HL-60 (cell line): Measurements from ENCODE around the gene PRDM11.

Experiments
- SPI1 ChIP-seq: IDR thresholded peaks from 2 replicates; pipeline ENCODE4 v1.6.1; 2012; ENCODE audit warnings: low read depth, mild to moderate bottlenecking, borderline replicate concordance
- TF ChIP-seq, protein P1 (sequence below): IDR thresholded peaks from one replicate; pipeline ENCODE4 v1.5.1; 2011; ENCODE audit warnings: low read length, control low read depth, inconsistent platforms; ENCODE audit not compliant: insufficient read depth
- TF ChIP-seq, protein P2 (sequence below): IDR thresholded peaks from 2 replicates; pipeline ENCODE4 v1.6.1; 2012; ENCODE audit warnings: low read depth; ENCODE audit not compliant: insufficient replicate concordance

DNA sequence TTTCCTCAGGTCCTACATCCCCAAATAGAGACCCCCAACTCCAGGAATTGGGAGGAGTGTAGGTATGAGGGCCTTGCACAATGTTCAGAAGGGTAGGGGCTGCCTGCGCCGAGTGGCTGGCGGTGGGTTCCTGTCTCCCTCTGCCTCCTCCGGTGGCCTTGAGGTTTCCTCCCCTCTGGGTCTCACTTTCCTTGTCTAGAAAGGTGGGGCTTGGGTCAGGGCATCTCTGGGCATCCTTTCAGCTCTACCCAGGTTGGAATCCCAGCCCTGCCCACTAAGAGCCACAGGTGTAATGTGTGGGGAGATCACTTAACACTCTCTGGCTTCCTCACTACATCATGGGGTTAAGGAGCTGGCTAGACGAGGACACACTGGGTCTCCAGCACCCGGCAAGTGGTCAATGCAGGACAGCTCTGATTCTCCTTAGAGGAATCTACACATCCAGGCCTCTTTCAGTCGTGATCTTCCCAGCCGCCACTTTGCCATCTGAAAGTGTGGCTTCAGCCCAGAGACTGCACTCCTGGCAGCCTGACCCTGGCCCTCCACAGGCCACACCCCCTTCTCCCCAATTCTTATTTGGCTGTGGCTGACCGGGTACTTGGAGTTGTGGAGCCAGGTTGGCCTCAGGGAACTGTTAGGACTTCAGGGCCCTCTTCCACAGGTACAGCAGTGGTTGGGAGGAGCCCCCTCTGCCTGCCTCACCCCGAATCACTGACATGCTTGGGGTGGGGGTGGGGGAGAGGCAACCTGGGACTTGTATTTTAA lies 22.1 kb downstream of the PRDM11 start:
- TF ChIP-seq, protein P1, sequence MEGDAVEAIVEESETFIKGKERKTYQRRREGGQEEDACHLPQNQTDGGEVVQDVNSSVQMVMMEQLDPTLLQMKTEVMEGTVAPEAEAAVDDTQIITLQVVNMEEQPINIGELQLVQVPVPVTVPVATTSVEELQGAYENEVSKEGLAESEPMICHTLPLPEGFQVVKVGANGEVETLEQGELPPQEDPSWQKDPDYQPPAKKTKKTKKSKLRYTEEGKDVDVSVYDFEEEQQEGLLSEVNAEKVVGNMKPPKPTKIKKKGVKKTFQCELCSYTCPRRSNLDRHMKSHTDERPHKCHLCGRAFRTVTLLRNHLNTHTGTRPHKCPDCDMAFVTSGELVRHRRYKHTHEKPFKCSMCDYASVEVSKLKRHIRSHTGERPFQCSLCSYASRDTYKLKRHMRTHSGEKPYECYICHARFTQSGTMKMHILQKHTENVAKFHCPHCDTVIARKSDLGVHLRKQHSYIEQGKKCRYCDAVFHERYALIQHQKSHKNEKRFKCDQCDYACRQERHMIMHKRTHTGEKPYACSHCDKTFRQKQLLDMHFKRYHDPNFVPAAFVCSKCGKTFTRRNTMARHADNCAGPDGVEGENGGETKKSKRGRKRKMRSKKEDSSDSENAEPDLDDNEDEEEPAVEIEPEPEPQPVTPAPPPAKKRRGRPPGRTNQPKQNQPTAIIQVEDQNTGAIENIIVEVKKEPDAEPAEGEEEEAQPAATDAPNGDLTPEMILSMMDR: no peak
- TF ChIP-seq SPI1: no peak
- TF ChIP-seq, protein P2, sequence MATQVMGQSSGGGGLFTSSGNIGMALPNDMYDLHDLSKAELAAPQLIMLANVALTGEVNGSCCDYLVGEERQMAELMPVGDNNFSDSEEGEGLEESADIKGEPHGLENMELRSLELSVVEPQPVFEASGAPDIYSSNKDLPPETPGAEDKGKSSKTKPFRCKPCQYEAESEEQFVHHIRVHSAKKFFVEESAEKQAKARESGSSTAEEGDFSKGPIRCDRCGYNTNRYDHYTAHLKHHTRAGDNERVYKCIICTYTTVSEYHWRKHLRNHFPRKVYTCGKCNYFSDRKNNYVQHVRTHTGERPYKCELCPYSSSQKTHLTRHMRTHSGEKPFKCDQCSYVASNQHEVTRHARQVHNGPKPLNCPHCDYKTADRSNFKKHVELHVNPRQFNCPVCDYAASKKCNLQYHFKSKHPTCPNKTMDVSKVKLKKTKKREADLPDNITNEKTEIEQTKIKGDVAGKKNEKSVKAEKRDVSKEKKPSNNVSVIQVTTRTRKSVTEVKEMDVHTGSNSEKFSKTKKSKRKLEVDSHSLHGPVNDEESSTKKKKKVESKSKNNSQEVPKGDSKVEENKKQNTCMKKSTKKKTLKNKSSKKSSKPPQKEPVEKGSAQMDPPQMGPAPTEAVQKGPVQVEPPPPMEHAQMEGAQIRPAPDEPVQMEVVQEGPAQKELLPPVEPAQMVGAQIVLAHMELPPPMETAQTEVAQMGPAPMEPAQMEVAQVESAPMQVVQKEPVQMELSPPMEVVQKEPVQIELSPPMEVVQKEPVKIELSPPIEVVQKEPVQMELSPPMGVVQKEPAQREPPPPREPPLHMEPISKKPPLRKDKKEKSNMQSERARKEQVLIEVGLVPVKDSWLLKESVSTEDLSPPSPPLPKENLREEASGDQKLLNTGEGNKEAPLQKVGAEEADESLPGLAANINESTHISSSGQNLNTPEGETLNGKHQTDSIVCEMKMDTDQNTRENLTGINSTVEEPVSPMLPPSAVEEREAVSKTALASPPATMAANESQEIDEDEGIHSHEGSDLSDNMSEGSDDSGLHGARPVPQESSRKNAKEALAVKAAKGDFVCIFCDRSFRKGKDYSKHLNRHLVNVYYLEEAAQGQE: no peak
